ENCODE results near the gene ATXN10.

ATXN10 gene

DNA sequence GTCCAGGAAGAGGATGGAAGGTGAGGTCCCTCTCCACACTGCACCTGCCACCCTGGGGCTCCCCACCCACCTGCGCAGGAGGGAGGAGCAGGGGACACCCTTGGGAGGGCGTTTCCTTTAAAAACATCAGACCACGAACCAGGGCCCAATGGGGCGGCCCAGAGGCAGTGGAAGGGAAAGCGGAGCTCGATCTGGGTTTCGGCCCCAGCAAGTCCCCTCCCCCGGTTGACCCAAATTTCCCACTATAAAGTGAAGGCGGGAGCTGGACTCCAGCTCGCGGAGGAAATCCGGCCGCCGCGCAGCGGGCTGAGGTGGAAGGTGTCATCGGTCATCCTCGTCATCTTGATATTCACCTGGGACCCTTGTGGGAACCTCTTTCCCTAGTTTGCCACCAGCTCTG is 206.0 kb downstream of the ATXN10 start:
- DNase-seq (ENCODE audit: low read depth, low spot score), result no peak

DNA sequence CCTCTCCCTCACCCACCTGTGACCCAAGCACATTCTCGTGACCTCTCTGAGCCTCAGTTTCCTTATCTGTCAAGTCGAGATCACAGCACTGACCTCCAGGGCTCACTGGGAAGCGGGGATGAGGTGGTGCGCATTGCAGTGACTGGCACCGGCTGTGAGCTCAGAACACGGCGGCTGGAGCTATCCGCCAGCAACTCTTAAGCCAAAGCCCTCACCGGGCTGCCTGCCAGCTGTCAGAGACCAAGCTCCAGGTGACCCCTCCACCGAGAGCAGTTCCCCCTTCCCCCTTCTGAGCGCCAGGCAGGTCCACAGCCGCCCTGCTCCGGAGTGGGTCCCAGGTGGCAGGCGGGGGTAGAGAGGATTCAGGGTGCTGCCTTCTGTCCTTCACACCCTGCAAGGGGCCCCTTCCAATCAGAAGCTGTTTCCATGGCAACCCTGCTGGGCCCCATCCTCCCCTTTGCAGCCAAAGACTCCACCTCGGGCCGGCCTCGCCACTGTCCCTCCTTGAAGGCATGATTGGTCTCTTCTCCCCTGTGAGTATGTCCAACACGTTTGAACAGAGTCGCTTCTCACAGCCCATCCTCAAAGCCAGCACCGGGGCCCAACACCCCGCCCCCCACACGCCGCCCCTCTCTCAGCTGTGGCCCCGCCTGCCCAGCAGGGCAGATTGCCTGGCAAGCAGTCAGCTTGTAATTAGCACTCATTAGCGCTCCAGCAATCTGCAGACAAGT is 206.6 kb downstream of the ATXN10 start:
- no peak for DNase-seq (ENCODE audit: low read depth, low spot score)

DNA sequence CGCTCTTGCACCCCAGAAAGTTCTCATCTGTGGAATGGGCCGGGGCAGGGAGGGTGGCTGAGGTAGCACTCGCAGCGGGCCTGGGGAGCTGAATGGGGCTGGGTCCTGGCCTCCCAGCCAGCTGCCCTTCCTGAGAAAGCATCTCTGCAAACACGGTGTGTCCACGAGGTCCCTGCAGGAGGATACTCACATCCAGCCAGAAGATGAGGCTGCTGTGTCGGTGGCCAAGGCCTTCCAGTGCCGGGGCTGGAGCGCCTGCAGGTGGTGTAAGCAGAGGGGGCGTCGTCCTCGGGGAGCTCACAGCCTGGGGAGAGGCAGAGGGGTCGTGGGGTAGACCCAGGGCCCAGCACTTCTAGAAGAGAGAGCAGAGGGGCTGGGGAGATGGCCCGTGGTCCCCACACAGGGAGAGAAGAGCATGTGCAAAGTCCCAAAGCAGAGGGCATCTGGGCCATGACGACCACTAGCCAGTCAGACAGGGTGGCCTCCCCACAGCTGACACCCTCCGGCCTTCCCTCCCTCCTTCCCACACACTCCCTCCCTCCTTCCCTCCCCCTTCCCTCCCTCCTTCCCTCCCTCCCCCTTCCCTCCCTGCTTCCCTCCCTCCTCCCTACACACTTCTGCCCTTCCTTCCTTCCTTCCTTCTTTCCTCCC is 207.4 kb downstream of the ATXN10 start:
- no peak for DNase-seq (ENCODE audit: low read depth, low spot score)

DNA sequence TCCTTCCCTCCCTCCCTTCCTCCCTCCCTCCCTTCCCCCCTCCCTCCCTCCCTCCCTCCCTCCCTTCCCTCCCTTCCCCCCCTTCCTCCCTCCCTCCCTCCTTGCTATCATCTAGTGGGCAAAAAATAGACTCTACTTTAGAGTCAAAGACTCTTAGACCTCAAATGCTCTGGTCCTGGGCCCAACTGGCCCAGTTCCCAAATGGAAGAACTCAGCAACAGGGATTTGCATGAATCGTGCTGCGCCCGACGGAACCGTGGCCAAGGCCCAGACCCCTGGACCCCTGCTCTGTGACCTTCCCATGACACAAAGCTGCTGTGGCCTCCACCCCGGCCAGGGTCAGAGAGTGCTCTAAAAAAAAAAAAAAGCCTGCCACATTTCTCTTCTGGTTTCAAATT is 207.9 kb downstream of the ATXN10 start:
- no peak for DNase-seq (ENCODE audit: low read depth, low spot score)

- DNase-seq (ENCODE audit: low read depth, low spot score), result no peak
Measured at GRCh38 chr22:45880091-45880715, 208.6 kb downstream of the ATXN10 start.

DNA sequence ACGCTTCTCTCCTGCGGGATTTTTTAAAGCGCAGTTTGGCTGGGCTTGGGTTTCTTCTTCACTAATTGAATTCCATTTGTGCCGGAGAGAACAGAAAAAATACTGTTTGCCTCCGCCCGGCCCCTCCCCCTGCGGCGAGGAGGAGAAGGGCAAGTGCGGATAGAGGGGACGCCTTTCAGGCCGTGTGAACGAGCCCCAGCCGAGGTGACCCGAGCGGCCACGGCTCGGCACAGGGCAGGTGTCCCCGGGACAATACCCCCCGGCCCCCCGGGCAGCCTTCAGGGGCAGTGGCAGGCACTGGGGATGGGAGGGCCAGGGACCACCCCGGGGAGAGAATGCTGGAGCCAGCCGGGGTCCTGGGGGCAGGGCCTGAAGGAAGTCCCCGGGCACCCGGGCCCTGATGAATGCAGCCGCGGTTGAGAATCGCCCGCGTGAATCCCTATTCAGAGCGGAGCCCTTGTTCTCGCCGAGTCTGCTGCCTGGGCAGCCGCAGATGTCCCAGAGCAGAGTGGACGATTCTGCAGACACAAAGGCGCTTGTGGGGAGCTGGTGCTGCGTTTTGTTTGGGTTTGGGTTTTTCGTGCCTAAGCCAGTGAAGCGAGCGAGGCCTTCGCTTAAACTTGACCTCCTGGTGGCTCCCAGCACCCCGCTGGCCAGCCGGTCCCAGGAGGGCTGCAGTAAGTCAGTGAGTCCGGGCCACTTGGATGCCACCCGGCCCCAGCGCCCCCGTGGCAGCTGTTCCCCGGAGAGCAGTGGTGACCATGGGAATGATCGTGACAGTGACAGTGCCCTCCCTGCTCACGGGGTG is 209.3 kb downstream of the ATXN10 start:
- no peak for DNase-seq (ENCODE audit: low read depth, low spot score)

DNA sequence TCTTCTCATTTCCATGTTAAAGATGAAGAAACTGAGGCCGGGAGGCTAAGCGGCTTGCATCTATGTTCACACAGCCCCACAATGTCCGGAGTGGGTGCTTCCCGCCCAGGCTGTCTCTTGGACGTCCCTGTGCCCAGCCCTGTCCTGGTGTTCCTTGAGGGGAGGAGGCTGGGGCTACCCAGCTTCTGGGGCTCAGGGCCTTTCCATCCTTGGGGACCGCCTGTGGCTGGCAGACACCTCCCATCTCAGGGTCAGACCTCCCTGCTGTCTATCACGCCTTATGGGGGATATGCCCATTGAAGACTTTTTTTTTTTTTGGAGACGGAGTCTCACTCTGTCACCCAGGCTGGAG is 209.9 kb downstream of the ATXN10 start:
- no peak for DNase-seq (ENCODE audit: low read depth, low spot score)

DNA sequence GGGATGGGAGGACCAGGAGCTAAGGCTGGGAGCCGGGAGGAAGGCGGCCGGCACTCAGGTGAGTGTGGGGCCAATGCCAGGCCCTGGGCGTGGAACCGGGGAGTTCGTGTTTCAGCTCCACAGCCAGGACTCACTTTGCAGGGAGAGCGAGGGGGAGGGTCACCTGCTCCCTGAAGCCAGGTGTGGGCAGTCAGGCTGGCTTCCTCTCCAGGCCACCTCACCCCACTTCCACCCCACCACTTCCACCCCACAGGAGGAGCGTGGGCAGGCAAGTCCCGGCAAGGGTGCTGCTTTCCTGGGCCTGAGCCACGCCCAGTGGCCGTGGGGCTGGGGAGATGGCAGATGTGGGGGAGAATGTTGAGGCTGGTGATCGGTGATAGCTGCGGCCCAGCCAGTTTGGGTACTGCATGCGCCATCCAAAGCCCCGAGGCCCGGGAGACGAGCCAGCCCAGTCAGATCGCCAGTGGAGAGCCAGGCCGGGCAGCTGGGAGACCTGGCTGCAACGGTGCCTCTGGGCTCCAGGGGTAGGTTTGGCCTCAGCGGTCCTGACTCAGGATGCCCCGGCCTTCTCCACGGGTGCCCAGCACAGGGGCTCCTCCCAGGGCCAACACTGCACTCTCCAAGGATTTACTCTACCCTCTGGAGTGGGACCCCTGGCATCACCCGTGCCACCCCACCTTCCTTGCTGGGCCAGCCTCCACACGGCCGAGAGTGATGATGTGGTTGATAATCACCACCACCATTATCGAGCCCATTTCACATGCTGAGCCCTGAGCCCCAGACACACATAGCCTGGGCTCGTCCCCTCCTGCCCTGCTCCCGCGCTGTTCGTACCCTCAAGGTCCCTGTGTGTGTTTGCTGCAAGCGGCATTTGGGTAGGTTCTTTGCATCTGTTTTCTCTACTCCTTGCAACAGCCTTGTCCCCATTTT is 211.5 kb downstream of the ATXN10 start:
- DNase-seq (ENCODE audit: low read depth, low spot score), result no peak

GRCh38 chr22:45883811-45884170 is 212.2 kb downstream of the ATXN10 start:
- DNase-seq (ENCODE audit: low read depth, low spot score), result no peak

GRCh38 chr22:45884201-45885062 is 212.8 kb downstream of the ATXN10 start:
- DNase-seq (ENCODE audit: low read depth, low spot score), result no peak

DNA sequence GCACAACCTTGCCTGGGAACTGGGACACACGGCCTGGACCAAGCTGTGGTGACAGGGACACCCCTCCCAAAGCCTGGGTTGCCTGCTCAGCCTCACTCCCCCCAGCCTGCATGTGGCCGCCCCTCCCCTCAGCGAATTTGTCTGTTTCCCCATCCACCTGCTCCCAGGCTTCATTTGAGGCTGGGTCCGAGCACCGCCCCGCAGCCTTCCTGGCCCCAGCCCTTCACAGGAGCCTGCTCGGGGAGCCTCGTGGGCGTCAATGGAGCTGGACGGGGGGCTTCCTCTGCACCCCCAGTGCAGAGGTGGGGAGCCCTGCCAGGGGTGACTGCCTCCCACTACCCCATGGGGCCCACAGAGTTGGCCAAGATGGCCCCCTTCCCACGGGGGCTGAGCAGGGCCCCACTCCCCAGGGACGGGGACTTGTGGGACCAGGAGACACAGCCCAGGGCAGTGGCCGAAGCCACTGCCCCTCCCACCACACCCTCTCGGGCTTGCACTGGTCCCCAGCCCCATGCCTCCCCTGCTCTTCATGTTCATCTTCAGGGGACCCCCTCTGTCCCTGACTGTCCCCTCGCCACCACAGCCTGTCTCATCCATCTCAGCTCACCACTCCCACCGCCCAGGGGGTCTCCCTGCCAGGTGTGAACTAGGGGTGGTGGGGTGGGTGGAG is 213.7 kb downstream of the ATXN10 start:
- DNase-seq (ENCODE audit: low read depth, low spot score), result no peak

DNA sequence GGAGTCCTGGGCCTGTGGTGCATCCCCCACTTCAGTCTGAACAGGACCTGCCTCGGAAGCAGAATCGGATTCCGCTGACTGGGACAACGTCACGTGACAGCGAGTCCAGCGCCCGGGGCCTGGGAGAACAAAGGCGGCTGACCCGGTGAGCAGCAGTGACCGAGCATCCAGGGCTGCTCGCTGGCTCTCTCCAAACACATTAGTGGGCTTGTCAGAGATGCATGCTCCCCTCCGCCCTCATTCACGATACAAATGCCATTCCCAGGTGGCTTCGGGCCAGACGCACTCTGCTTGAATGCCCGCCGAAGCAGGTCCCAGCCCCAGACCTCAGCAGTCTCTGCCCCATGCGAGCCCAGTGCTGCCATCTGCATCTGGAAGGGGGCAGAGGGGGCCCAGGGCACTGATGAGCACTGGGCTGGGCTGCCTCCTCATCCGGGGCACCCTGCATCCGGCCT is 214.3 kb downstream of the ATXN10 start:
- no peak for DNase-seq (ENCODE audit: low read depth, low spot score)

DNA sequence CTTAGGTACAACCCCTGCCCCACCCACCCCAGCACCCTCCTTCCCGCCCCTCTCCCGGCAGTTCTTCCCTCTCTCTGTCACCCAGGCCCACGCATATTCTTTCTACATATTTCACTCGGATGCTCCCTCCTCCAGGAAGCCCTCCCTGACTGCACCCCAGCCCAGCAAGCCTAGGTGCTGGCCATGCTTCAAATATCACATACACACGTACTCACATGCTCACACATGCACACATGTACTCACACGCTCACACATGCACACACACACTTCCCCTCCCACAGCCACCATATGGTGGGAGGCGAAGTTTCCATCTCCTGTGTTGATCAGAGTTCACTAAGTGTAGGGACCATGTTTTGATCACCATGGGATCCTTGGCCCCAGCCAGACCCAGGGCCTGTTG is 214.9 kb downstream of the ATXN10 start:
- no peak for DNase-seq (ENCODE audit: low read depth, low spot score)

GRCh38 chr22:45887202-45888131 is 215.8 kb downstream of the ATXN10 start:
- DNase-seq (ENCODE audit: low read depth, low spot score), result no peak

GRCh38 chr22:45888221-45889092 is 216.8 kb downstream of the ATXN10 start:
- no peak for DNase-seq (ENCODE audit: low read depth, low spot score)

DNA sequence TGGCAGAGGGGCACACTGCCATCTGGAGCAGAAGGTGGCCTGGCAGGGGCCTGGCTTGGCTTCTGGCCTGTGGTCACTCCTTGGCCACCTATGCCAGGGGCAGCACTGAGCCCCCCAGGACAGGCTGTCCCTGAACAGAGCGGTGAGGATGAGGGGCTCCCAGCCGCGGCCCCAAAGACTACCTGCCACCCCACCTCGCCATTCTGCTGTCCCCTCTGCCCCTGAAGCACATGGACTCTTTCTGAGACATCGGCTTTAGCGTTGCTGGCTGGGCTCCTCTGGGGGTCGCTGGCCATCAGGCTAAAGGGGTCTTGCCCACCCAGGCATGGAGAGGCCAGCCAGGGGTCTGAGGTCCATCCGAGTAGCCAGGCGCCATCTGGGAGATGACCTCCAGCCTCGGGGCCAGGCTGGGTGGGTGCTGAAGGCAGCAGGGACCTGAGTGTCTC is 217.5 kb downstream of the ATXN10 start:
- DNase-seq (ENCODE audit: low read depth, low spot score), result no peak

DNA sequence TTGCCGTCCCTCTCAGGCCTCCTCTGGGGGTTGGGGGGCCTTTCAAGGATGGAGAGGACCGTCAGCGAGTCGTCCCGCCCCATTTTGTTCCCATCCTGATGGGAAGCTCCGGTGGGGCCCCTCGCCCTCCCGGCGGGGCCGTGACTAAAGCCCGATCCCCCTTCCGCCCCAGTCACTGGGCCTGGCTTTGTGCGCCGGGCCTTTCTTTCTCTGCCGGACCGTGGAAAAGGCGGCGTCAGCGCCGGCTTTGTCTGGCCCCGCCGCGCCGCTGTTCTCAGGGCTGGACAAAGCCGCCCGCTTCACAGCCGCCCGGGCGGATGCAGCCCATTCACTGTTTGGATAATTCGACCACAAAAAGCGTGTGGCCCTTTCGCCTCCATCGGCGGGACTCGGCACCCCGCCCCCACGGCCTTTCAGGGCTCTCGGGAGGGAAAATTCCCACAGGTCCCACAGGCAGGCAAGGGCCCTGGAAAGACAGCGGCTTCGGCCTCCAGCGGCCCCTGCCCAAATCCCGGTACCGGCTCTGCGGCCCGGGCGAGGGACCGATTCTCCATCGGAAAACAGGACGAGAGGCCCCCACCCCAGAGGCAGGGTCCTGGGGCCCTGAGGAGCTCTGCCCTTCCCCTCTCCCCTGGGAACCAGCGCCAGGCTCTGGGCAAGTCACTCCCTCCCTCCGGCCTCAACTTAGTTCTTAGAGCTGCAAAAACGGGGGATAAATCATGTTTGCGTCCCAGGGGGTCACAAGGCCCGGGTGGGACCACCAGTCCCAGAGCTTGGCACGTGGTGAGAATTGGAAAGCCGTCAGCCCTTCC is 218.1 kb downstream of the ATXN10 start:
- DNase-seq (ENCODE audit: low read depth, low spot score), result no peak

Measured in activated CD4-positive, CD25-positive, alpha-beta regulatory T cell treated with anti-CD3 and anti-CD28 coated beads, Interleukin-2, amount 50 U/mL, for 16 hours (primary cell).